PC-9 (cell line): ENCODE results near the gene GPBAR1.

Experiments used
- EZH2 ChIP-seq: fragments of 200-600 bp; sonication (generic); IDR thresholded peaks from 2 replicates; pipeline ENCODE4 v1.8.0; 2017; ENCODE audit warnings: antibody characterized with exemption, low read depth
- TF ChIP-seq, protein P1 (sequence below): fragments of 200-600 bp; sonication (generic); conservative IDR thresholded peaks from 2 replicates; pipeline ENCODE4 v1.6.1; 2017; ENCODE audit warnings: mixed run types, antibody characterized with exemption, mild to moderate bottlenecking, moderate library complexity

DNA sequence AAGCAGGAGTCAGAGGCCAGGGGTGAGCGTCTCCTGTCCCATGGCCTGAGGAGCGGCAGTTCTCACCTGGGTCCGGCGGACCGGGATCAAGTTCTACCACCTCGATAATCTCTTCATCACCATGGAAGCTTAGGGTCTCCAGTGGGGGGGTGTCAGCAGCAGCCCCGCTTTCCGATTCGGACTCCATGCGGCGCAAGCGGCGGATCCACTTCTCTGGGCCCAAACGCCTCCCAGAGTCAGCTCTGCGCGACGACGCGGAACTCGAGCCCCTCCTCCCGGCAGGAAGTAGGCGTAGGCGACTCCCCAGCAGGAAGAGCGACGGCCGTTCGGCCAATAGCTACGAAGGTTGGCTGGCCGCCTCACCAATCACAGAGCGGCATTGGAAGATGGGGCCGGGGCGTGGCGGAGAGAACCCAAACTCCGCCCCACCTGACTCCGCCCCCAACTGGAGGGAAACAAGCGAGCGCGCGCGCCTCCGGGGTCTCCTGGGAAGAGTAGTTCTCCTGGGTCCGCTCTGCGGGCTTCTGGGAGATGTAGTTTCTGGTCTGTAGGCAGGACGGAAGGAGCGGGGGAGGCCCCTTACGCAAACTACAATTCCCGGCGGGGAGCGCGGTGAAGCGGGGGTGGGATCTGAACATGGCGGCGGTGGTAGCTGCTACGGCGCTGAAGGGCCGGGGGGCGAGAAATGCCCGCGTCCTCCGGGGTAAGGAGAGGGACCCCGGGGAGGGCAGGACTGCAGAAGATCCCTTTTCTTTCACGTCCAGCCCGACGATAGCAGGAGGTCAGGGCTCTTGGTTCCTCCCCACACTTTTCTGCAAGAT lies 9.3 kb downstream of the GPBAR1 start, which contains the start of the genes AAMP and PNKD:
- TF ChIP-seq, protein P1, sequence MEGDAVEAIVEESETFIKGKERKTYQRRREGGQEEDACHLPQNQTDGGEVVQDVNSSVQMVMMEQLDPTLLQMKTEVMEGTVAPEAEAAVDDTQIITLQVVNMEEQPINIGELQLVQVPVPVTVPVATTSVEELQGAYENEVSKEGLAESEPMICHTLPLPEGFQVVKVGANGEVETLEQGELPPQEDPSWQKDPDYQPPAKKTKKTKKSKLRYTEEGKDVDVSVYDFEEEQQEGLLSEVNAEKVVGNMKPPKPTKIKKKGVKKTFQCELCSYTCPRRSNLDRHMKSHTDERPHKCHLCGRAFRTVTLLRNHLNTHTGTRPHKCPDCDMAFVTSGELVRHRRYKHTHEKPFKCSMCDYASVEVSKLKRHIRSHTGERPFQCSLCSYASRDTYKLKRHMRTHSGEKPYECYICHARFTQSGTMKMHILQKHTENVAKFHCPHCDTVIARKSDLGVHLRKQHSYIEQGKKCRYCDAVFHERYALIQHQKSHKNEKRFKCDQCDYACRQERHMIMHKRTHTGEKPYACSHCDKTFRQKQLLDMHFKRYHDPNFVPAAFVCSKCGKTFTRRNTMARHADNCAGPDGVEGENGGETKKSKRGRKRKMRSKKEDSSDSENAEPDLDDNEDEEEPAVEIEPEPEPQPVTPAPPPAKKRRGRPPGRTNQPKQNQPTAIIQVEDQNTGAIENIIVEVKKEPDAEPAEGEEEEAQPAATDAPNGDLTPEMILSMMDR = no peak; the same call in 1 of the 2 replicates
- no peak for TF ChIP-seq EZH2
